NB4 (cell line): ENCODE measurements around the gene HUWE1.

Source experiments
- DNase-seq: peaks from one replicate; pipeline ENCODE4 v3.0.0; 2010; ENCODE audit warnings: low read depth
- H3K4me3 ChIP-seq: one replicate; pipeline ENCODE4 v1.5.1; 2011; ENCODE audit warnings: mild to moderate bottlenecking, low read depth, low read length, moderate library complexity
- MYC ChIP-seq: IDR thresholded peaks from 2 replicates; pipeline ENCODE4 v1.6.1; 2011; ENCODE audit warnings: low read depth, low read length
- POLR2A ChIP-seq: IDR thresholded peaks from 2 replicates; pipeline ENCODE4 v1.6.1; 2011; ENCODE audit warnings: mild to moderate bottlenecking; ENCODE audit not compliant: insufficient read length; ENCODE audit errors: extremely low read depth
- TF ChIP-seq, protein P1 (sequence below): IDR thresholded peaks from one replicate; pipeline ENCODE4 v1.5.1; 2012; ENCODE audit warnings: low read depth, low read length
- TF ChIP-seq, protein P2 (sequence below): IDR thresholded peaks from 2 replicates; pipeline ENCODE4 v1.6.1; 2011; ENCODE audit warnings: low read depth, low read length

The HUWE1 gene

DNA sequence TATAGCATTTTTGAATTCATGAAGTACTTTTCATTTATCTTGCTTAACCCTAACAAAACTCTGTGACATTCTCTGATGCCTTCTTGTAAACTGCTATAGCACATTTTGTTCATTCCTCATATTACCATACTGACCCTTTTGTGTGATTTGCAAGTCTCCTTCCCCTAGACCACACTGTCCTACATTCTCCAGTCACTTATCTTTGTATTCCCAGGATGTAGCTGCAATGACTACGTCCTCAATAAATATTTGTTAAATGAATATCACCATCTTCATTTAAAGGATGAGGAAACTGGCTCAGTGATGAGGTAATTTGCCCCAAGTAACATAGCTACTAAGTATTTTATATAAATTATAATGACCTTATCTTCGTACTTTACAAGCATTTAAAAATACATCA, 11.9 kb downstream of the HUWE1 start:
- no peak for DNase-seq
- H3K4me3 ChIP-seq: no peak overlapping the region
- TF ChIP-seq MYC (no peak), POLR2A (no peak)

DNA sequence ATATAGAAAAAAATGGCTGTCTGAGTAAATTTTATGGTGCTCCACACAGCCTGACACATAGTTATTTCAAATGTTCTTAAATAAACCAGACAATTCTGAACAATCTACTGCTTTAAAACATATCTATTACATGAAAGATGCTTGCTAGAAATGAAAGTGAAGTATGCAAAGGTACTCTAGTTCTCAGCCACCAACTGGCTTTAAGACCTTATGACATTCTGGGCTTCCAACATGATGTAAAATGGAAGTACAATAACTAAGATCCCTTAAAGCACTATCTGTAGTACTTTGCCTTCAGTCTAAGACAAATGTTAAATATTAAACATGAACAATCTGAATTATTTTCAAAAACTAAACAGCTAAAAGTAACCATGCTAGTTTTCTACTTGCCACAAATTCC, 17.3 kb downstream of the HUWE1 start:
- H3K4me3 ChIP-seq: no peak overlapping the region
- TF ChIP-seq MYC: no peak
- no peak for TF ChIP-seq POLR2A
- TF ChIP-seq, protein P1, sequence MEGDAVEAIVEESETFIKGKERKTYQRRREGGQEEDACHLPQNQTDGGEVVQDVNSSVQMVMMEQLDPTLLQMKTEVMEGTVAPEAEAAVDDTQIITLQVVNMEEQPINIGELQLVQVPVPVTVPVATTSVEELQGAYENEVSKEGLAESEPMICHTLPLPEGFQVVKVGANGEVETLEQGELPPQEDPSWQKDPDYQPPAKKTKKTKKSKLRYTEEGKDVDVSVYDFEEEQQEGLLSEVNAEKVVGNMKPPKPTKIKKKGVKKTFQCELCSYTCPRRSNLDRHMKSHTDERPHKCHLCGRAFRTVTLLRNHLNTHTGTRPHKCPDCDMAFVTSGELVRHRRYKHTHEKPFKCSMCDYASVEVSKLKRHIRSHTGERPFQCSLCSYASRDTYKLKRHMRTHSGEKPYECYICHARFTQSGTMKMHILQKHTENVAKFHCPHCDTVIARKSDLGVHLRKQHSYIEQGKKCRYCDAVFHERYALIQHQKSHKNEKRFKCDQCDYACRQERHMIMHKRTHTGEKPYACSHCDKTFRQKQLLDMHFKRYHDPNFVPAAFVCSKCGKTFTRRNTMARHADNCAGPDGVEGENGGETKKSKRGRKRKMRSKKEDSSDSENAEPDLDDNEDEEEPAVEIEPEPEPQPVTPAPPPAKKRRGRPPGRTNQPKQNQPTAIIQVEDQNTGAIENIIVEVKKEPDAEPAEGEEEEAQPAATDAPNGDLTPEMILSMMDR: no peak
- TF ChIP-seq, protein P2, sequence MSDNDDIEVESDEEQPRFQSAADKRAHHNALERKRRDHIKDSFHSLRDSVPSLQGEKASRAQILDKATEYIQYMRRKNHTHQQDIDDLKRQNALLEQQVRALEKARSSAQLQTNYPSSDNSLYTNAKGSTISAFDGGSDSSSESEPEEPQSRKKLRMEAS: no peak
- DNase-seq: no peak

DNA sequence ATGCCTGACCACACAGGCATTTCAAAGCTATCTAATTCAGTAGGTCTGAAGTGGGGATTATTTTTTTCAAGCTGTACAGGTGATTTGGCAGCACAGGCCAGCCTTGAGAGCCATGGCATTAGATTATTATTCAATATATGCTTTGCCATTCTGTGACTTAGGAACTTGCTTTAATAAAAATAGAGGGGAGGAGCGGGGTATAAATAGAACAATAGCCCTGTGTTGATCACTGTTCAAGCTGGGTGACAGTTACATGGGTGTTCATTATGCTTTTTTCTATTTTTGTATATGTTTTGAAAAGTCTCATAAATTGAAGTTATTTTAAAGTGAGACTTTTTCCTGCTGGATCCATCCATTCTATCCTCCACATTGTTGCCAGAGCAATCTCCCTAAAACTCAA, 20.3 kb downstream of the HUWE1 start:
- DNase-seq: no peak
- TF ChIP-seq, protein P1: no peak
- TF ChIP-seq MYC (no peak), POLR2A (no peak)
- TF ChIP-seq, protein P2: no peak
- H3K4me3 ChIP-seq: no peak overlapping the region

DNA sequence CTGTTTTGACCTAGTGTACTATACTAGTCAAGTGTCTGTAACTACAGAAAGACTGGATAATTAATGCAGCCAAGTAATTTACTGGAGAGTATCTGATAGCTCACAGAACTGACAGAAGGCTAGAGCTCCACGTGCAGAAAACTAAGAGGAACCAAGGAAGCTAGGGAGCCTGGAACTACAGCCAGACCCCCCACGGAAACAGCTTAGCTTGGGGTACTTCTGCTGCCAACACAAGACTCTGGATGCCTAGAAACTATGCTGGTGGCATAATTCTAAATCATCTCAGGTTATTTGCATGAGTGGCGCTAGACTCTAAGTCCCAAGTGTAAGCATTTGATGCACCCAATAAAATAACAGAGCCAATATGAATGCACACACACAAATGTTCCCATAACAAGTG, 26.5 kb downstream of the HUWE1 start:
- no peak overlapping the region for H3K4me3 ChIP-seq
- TF ChIP-seq MYC (no peak), POLR2A (no peak)
- TF ChIP-seq, protein P1: no peak
- TF ChIP-seq, protein P2: no peak
- no peak for DNase-seq

DNA sequence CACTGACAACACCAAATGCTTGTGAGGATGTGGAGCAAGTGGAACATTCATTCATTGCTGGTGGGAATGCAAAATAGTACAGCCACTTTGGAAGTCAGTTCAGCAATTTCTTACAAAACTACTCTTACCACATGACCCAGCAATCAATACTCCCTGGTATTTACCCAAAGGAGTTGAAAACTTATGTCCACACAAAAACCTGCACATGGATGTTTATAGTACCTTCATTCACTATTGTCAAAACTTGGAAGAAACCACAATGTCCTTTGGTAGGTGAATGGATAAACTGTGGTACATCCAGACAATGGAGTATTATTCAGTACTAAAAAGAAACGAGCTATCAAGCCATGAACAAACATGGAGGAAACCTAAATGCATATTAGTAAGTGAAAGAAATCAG, 27.5 kb downstream of the HUWE1 start:
- no peak overlapping the region for H3K4me3 ChIP-seq
- no peak for DNase-seq
- TF ChIP-seq POLR2A (no peak), MYC (no peak)
- TF ChIP-seq, protein P2: no peak
- TF ChIP-seq, protein P1: no peak

DNA sequence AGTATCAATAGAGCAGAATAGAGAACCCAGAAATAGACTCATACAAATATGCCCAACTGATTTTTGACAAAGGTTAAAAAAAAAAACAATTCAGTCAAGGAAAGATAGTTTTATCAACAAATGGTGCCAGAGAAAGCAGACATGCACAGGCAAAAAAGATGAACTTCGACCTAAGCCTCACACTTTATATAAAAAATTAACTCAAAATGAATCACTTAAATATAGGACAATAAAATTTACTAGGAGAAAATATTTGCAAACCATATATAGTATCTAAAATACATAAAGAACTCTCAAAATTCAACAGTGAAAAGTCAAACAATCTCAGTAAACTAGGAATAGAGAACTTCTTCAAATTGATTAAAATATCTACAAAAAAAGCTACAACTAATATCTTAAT, 29.7 kb downstream of the HUWE1 start:
- H3K4me3 ChIP-seq: no peak overlapping the region
- no peak for DNase-seq
- TF ChIP-seq MYC: no peak
- TF ChIP-seq, protein P1: no peak
- TF ChIP-seq, protein P2: no peak
